ENCODE results near the gene PDE1C.

Gene PDE1C

DNA sequence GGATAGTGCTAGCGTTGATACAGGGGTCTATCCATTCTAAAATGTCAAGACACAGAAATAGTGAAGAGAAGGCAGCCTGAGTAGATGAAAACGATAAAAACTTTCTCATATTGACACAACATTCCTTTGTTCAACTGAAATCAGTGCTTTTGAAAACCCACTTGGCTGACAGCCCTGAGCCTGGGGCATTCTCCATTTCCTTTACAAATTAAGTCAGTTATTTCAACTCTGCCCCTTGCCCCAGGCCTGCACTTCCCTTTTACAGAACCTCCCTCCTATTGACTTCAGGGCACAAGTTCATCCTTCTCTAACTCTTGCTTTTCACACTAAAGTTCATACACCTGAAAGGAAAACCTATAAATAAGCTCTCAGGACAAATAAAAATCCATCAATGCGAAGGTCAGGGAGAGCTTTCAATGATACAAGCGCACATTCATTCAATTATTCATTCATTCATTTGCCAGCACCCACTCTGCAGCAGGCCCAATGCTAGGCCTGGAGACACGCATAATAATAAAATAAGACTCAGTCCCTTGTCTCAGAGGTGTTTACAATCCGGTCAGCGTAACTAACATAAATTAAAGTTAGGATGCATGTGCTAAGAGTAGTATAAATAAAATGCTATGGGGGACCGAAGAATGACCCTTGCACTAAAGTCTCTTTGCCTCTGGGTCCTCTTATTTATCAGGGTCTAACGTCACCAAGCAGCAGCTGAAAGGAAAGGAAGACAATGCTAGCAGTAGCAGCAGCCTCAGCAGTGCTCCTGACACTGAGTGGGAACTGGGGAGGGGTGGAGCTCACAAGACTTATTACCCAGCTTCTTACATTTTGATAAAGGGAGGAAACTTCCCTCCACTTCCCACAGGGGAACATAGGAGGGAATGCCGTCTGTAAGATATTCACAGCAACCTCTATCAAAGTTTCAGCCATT, 134.8 kb downstream of the PDE1C start:
- no peak for DNase-seq

DNA sequence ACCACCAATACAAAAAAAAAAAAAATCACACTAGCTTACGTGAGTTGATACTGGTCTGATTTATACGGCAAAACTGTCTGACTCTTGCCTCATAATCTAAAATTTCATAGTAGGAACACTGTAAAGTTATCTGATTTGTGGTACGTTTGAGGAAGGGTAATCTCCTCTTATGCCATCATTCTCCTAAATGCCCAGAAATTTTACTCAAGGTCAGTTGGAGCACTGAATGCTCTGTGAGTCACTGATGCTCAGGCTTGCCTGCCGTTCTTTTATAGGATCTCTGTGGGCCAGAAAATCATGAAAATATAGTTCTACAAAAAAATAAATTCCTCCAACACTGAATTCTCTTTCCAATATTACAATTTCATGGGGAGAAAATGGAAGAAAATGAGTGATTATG, 135.7 kb downstream of the PDE1C start:
- DNase-seq, result no peak

DNA sequence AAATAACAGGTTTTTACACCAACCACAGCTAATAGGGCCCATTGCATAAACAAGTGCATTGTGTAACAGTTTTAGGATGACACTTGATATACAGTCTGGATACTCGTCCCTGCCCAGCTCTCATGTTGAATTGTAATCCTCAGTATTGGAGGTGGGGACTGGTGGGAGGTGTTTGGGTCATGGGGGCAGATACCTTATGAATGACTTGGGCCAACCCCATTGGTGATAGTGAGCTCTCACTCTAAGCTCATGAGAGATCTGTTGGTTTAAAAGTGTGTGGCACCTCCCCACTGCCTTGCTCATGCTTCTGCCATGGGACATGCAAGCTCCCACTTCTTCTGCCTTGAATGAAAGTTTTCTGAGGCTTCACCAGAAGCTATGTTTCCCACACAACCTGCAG, 136.7 kb downstream of the PDE1C start:
- no peak for DNase-seq

DNA sequence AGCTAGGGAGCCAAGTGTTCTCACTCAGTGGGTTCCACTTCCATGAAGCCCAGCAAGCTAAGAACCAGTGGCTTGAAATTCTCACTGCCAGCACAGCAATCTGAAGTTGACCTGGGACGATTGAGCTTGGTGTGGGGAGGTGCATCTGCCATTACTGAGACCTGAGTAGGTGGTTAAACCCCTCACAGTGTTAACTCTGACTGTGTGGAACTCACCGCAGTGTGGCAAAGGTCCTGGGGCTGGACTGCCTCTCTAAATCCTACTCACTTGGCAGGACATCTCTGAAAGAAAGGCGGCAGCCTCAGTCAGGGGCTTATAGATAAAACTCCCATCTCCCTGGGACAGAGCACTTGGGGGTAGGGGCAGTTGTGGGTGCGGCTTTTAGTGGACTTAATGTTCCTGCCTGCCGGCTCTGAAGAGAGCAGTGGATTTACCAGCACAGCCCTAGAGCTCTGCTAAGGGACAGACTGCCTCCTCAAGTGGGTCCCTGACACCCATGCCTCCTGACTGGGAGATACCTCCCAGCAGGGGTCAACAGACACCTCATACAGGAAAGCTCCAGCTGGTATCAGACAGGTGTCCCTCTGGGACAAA, 143.1 kb downstream of the PDE1C start:
- DNase-seq, result no peak

DNA sequence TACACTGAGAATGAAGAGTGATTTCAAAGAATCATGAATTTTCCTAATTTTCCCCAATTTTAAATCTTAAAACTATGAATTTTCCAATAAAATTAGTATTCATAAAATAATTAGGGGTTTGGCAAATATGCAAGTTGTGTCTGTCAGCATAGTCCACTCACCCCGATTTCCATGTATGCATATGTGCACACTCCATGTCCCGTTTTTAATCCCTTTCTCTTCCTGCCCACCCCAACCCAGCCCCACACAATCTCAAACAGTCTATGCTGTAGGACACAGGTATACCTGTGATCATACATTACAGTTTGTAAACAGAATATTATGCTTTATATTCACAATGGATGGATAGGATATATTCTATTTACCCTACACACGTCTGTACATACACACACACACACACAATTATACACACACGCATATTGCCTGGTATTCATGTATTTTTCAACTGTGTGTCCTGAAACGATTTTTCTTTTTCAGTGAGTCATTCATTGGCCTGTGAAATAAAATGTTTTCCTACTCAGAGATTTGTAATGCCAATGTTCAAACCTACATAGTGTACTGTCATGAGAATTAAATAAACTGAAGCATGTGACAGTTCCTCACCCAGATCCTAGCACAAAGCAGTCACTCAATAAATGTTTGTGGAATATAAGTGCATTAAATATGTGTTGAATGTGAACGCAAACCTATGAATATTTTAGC, 144.3 kb downstream of the PDE1C start:
- no peak for DNase-seq

DNA sequence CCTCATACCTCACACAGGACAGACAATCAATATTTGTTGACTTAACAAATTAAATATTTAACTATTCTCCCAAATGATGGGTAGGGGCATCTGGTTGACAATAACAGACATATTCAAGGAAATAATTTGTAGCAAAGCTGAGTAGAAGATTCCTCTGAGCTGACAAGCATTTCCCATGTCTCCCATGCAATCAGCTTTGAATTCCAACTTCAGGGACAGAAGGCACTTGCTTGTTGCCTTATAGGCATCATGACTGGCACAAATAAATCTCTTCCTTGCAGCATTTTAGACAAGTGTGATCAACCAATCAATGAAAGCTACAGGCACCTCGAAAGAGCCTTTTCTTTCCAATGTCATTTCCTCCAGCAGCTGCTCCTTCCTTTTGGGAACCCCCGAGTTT, 146.0 kb downstream of the PDE1C start:
- DNase-seq, result no peak

DNA sequence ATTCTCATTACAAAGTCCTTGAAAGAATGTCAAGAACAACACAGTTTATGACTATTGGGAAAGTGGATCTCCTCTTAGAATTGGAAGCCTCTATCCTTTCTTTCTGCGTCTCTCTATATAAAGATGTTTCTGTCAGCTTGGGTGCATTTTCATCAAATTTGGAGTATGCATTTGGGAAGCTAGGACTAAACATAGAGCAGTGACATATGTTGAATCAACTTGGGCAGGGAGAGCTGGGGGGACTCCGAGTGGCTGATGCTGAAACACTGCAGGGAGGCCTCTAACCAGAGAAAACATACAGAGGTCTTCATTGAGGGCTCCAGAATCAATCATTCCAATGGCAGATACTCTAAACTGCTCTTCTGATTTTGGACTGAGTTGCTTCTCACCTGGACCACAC, 147.4 kb downstream of the PDE1C start:
- no peak for DNase-seq

DNA sequence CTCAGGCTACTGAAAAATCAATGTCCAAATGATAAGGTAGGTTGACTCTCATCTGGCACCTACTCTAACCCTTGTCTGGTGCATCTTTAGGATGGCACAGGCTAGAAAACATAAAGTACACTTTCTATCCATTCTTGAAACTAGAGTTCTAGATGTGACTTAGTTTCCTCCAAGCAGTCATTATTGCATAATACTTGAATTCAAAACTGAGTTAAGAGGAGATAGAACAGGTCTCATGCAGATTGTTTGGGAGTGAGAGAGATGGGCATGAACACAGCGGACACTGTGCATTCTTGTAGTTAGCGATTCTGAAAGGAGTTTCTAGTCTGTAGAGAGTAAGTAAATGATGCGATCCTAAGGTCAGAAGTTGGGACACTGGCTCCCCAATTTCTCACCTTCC, 149.2 kb downstream of the PDE1C start:
- DNase-seq, result no peak

DNA sequence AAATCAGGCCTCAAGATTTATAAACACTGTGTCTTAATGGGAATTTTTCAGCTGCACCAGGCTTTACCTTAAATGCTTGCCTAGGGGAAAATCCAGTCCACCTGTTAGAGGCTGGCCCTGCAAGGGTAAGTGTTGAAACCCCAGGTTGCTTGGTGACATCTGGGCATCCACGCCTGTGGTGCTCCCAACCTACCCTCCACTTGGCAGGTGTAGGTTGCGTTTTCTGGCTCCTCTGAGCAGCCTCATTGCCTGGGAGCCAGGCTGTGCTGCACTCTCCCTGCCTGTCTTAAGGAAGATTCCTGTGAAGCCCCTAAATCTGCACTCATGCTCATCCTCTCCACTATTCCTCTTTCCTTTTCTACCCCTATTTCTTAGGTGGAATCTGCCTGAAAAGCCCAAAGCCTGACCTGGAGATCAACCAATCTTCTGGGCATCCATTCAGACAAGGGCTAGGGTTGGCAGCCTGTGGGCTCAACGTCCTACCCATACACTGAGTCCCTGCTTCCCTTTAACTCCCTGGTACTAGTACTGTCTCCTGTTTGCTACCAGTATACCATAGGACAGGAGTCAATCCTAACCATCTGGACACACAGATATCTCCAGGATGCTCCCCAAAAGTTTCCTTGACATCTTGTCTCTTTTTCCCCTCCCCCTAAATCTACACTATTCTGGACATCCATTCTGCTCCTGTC, 150.4 kb downstream of the PDE1C start:
- no peak for DNase-seq

DNA sequence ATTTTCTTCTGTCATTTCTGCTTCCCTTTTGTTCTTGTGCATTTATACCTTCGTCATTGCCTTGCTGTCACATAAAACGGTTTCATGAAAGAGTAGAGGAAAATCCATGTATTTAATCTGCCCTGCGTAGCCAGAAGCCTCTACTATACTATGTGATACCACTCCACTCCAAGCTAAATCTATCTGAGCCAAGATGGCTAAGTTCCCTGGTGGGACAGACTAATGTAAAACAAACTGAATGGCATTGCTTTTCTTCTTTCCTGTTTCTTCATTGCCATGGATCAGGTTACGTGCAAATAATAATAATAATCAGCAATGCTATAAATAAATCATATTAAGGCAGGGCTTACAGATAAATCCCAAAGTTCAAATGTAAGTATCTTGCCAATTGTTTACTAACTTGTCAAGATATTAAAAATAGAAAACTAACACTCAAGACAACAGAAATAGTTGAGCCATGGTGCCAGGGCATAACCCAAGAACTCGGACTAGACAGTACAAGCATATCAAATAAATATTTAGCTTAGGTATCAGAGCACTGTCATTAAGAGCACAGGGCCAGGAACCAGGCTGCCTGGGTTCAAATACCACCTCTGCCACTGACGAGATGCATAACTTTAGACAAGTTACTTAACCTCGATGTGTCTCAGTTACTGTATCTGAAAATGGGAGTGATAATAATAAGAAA, 151.4 kb downstream of the PDE1C start:
- DNase-seq, result no peak

DNA sequence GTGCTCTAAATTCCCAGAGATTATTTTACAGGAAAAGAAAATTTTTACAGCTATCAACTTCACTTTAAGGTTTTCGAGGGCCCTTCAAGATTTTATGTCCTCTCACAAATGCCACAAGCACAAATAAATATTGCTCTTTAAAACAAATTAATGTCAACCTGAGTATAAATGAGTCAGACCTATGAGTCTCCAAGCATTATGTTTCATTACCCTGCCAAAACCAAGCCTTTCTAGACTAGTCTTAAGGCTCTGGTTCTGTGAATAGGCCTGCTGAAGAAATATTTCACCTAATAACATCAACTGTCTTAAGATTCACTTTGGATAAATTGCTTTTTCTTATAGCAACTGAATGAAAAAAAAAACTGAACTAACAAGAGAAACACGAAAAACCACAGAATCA, 153.0 kb downstream of the PDE1C start:
- no peak for DNase-seq

DNA sequence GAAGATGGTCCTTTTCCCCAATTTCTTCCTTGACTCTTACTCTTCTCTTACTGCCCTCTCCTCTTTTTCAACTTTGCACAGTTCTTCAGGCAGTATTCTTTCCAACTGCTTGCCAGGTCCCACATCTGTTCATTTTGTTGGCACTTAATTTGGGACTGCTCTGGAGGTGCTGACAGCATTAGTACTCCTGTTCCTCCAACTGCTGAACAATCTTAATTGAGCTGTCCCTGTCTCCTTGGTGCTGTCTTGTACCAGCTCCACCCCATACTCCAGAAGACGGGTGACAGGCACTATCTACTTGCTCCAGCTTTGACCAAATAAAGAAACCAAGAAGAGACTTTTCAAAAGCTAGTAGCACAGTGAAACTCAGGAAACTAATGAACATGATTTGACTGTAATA, 160.0 kb downstream of the PDE1C start:
- no peak for DNase-seq

DNA sequence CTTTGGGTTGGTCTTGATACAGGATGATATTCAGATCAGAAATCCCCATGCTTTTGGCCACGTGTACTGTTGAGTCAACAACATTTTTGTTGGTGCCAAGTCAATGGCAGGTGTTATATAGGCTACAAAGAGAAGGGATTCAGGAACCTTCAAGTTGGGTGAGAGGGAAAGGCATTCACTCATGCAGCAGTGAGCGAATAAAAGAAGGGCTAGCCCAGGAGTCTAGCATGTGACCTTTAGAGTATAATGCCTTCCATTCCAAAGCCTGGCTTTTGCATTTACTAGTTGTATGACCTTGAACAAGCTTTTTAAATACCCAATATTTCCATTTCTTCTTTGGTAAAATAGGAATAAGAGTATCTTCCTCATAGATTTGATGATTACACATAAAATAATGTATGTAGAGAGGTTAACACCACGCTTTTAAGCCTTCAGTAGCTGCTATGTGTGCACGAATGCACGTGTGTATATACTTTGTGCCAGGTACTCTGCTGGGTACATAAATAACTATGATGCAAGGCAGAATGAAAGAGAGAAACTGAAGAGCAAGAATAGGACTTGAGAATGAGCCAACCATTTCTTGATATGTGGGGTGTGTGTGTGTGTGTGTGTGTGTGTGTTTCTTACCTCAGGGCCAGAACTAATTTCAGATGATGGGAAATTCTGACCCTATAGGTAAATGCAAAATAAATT, 163.6 kb downstream of the PDE1C start:
- DNase-seq, result no peak

DNA sequence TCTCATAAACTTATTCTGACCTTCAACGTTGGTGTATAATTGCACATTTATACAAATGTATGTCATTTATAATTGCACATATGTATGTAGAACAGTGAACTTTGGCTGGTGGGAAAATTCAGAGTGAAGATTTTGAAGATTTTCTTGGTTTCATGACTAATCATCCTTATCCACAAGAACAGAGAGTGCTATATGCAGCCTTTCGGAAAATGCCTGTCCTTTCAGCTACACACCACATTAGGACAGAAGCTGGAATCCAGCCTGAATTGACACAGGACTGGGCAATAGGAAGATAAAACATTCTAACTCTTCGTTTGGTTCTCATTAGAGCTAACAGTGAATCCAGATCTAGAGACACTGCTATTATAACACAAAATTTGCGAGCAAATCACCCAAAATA, 166.2 kb downstream of the PDE1C start:
- DNase-seq, result no peak

DNA sequence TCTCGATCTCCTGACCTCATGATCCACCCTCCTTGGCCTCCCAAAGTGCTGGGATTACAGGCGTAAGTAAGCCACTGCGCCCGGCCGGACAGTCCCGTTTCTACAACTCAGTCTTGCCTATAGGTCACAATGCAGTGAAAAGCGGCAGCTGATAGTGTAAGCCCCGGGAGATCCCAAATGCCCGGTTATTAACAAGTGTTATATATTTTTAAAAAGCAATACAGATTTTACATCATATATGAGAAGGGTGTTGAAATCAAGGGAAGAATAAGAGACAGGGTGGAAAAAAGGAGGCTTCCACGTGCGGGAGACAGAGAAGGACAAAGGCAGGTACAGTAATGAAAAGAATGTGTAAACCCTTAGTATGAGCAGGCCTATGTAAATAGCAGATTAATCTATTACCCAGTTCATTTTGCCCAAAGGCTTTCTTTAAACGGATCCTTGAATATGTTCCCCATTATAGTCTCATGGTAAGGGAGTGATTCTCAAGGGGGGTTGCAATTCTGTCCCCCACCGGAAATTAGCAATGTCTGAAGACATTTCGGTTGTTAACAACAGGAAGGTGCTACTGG, 170.8 kb downstream of the PDE1C start:
- DNase-seq, result no peak

DNA sequence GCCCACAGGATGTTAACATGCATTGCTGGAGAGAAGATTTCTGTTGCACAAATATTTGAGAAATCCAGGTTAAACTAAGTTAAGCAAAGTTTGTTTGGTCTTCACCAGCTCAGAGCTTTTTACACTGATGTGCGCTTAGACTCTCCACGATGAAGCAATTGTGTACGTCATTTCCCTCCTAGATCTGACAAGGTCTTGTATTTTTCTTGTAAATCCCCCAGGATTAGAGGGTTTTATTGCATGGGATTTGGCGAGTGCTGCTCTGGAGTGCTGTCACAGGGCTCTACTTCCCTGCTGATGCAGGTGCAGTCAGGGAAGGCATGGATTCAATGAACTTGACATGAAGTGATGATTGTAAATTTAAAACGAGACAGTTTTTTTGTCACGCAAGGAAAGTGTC, 173.3 kb downstream of the PDE1C start:
- DNase-seq, result no peak

DNA sequence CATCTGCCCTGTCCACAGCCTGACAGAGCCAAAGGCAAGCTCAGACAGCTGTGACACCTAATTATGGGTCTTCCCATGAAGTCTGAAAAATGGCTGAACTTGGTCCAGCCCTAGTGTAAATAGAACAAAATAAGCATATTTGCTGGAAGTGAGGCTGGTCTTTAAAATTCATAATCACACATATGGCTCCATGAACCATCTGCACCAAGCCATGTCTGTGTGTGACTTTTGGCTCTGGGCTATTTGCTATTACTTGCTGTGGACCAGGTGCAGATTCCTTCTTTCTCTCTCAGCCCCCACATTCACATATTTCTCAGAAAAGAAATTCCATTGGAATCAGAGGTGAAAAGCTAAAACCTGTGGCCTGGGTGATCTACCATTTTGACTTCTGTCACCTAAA, 175.9 kb downstream of the PDE1C start:
- DNase-seq, result no peak

DNA sequence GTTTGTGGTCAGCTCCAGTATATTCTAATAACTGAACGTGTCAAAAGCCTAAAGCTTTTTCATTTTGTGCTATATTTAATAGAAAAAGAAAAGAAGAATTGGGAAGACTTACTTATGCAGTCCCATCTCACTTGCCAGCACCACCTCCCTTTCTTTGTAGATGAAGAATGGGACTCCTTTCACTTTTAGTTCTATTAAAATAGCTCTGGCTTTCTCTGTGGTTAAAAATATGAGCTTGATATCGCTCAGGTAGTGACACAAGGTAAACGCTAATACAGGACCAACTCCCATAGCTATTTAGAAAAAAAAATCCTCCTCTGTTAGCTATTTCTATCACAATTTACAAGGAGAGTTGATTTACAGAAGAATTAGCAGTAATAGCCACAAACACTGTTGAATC, 176.8 kb downstream of the PDE1C start:
- no peak for DNase-seq

DNA sequence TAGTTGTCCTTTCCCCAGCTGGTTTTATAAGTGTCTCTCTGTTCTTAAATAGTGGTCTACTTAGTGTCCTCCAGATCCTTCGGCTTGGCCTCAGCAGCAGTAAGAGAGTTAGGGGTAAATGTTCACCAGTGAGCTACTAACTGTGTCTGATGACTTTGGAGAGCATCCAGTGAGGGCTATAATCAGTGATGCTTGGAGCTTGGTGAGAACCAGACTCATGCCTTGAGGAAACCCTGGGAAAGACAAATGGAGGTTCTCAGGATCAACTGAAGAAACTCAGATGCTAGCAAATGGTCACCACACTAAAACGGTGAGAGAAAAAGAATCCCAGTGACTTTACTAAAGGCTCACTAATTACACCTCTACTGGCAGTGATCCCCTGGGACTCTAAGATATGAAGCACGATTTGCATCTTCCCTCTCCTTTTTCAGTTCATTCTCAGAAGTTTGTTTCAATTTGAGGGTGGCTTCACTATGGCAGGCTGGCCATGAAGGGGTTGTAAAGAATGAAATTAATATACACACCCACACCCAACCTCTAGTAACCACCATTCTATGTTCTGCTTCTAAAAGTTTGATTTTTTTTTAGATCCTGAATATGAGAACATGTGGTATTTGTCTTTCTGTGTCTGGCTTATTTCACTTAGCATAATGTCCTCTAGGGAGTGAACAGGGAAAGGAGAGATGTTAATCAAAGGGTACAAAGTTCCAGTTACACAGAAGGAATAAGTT, 177.9 kb downstream of the PDE1C start:
- no peak for DNase-seq

DNA sequence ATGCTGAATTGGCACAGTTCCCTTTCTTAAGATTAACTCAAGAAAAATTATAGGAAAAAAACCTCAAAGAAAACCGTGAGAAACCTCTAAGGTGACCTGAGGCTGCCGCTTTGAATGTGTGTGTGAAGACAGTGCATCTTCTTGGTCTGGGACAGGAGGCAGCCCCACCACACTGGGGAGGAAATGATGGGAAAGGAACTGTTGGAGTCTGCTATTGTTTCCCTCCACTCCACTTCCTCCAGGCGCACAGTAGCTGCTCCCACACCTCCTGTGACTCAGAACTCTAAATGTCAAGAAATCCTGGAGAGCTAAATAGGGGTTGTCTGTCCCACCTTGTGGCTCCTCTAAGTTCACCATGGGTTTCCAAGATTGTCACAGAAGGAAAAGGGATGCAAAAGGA, 179.4 kb downstream of the PDE1C start:
- DNase-seq, result no peak

DNA sequence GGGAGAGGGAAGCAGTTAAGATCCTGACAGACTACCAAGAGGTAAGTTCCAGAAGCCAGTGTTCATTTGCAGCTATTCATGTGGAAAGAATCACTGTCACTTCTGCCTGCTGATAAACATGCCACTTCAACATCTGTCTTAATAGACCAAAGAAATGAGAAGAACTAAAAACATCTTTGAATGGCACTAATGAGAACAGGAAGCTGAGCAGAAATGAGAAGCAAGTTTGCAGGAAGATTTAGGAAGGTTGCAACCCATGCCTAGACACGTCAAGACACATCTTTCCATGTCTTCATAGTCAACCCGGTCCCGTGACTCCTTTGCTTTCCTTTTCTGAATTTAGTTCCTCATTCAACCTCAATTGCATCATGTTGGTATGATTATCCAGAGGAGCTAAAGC, 180.0 kb downstream of the PDE1C start:
- no peak for DNase-seq
